ENCODE results near the gene WFDC13. TPM values are rescaled to one million over a fixed set of nuclear protein-coding genes. Genes with fewer than 3 reads are reported as not detected.
"Not testable (repeated sequence)": the region's sequence is repeated elsewhere in the genome, so short reads cannot be mapped to it uniquely, and the experiment has no call there.

The WFDC13 gene
- total RNA-seq = not detected in 2 replicates

- intact Hi-C loops (cut with micrococcal nuclease) = no loop called here
- POLR2A ChIA-PET = no interaction called here
- CTCF ChIA-PET = no interaction called here
- peaks cover 9% of the 10 kb centered on the region for H3K4me1 Mint-ChIP-seq
- no peak within 1 kb of the TSS for H3K4me3 Mint-ChIP-seq
- ATAC-seq (ENCODE audit: low read depth) (no peak), DNase-seq (no peak)
- peaks cover 9% of the 10 kb centered on the region for H3K27me3 Mint-ChIP-seq
- TF ChIP-seq CTCF (IDR thresholded peaks at IDR 0.05) = no peak
- no peaks in the 10 kb centered on the region for H3K9me3 Mint-ChIP-seq
- H3K27ac Mint-ChIP-seq = no peak within 1 kb of the TSS
- no peaks in the 10 kb centered on the region for H3K36me3 Mint-ChIP-seq (ENCODE audit: low read depth)
Observed at GRCh38 chr20:45701873-45702272, at the start of gene WFDC13. TSS of gene WFDC13 (plus strand) at chr20:45702038. CDS start at chr20:45702124, 86 bp downstream.

DNA sequence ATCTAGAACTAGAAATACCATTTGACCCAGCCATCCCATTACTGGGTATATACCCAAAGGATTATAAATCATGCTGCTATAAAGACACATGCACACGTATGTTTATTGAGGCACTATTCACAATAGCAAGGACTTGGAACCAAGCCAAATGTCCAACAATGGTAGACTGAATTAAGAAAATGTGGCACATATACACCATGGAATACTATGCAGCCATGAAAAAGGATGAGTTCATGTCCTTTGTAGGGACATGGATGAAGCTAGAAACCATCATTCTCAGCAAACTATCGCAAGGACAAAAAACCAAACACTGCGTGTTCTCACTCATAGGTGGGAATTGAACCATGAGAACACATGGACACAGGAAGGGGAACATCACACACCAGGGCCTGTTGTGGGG is 44.8 kb upstream of the WFDC13 start:
- CTCF ChIA-PET = not testable (repeated sequence)

GRCh38 chr20:45670139-45670538 is 31.7 kb upstream of the WFDC13 start, which contains the start of gene WFDC11:
TSS of gene WFDC11 (minus strand) at chr20:45670239. CDS start at chr20:45650600, 19,639 bp downstream.
- POLR2A ChIA-PET = no interaction called here
- Mint-ChIP-seq H3K27me3 (peaks cover 23% of the 10 kb centered on the region), H3K4me1 (no peaks in the 10 kb centered on the region), H3K9me3 (peaks cover 2% of the 10 kb centered on the region), H3K4me3 (no peak within 1 kb of the TSS), H3K36me3 (ENCODE audit: low read depth) (no peaks in the 10 kb centered on the region), H3K27ac (no peak within 1 kb of the TSS)
- DNase-seq (no peak), ATAC-seq (ENCODE audit: low read depth) (no peak)
- TF ChIP-seq CTCF (IDR thresholded peaks at IDR 0.05) = no peak
- intact Hi-C loops (cut with micrococcal nuclease) = no loop called here
- CTCF ChIA-PET = no interaction called here

More for the DNA sequence above, 44.8 kb upstream of the WFDC13 start:
- H3K4me3 Mint-ChIP-seq; DNase-seq; POLR2A ChIA-PET; ATAC-seq (ENCODE audit: low read depth); H3K4me1 Mint-ChIP-seq; H3K9me3 Mint-ChIP-seq; intact Hi-C loops (cut with micrococcal nuclease); H3K36me3 Mint-ChIP-seq (ENCODE audit: low read depth); H3K27ac Mint-ChIP-seq: not testable (repeated sequence)
- H3K27me3 Mint-ChIP-seq = peaks cover 13% of the 10 kb centered on the region

DNA sequence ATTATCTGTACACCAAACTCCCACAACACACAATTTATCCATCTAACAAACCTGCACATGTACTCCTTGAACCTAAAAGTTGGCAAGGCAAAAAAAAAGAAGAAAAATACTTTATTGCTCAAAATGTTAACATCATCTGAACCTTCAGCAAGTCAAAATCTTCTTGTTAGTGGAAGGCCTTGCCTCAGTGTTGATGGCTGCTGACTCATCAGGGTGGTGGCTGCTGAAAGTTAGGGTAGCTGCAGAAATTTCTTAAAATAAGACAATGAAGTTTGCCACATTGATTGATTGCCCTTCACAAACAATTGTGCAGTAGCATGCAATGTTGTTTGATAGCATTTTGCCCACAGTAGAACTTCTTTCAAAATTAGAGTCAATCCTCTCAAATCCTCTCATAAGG is 29.1 kb upstream of the WFDC13 start:
- TF ChIP-seq CTCF (IDR thresholded peaks at IDR 0.05) = no peak
- ATAC-seq (ENCODE audit: low read depth) = no peak
- Mint-ChIP-seq H3K27me3 (peaks cover 21% of the 10 kb centered on the region), H3K27ac (no peak overlapping the region), H3K36me3 (ENCODE audit: low read depth) (peaks cover 2% of the 10 kb centered on the region), H3K4me1 (no peaks in the 10 kb centered on the region), H3K4me3 (no peak overlapping the region), H3K9me3 (peaks cover 17% of the 10 kb centered on the region)
- POLR2A ChIA-PET = no interaction called here
- CTCF ChIA-PET = no interaction called here
- no peak for DNase-seq
- intact Hi-C loops (cut with micrococcal nuclease) = no loop called here

DNA sequence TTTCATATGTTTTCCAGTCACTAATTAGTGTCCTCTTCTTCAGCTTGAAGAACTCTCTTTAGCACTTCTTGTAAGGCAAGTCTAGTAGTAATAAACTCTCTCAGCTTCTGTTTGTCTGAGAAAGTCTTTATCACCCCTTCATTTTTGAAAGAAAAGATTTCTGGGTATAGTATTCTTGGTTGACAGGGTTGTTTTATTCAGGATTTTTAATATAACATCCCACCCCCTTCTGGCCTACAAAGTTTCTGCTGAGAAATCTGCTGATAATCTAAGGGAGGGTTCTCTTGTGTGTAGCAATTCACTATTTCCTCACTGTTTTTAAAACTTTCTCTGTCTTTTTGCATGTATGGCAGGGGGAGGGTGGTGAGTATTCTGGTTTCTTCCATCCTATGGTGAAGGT is 22.2 kb upstream of the WFDC13 start:
- CTCF ChIA-PET = no interaction called here
- Mint-ChIP-seq H3K4me1 (no peaks in the 10 kb centered on the region), H3K9me3 (peaks cover 31% of the 10 kb centered on the region), H3K36me3 (ENCODE audit: low read depth) (peaks cover 8% of the 10 kb centered on the region), H3K4me3 (no peak overlapping the region), H3K27ac (no peak overlapping the region), H3K27me3 (peaks cover 21% of the 10 kb centered on the region)
- intact Hi-C loops (cut with micrococcal nuclease) = no loop called here
- no peak for DNase-seq
- TF ChIP-seq CTCF (IDR thresholded peaks at IDR 0.05) = no peak
- POLR2A ChIA-PET = no interaction called here
- no peak for ATAC-seq (ENCODE audit: low read depth)

DNA sequence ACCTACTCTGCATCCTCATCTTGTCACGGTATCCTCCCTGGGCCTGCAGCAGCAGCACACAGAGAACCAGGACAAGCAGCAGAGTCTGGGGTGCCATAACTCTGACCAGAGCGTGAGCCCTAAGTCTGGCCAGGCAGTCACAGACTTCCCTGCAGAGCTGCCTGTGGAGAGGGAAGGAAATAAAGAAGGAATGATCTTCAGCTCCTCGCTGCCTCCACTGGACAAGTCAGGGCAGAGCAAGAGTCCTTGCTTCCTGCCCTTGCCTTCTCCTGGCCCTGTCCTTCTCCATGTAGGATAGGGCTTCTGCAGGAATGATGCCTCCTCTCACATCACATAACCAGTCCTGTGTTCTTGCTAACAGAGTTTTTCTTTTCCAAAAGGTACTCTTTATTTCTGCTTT is 15.9 kb upstream of the WFDC13 start:
- ATAC-seq (ENCODE audit: low read depth) = no peak
- POLR2A ChIA-PET = no interaction called here
- CTCF ChIA-PET = no interaction called here
- Mint-ChIP-seq H3K9me3 (no peaks in the 10 kb centered on the region), H3K27ac (no peak overlapping the region), H3K4me3 (no peak overlapping the region), H3K27me3 (peaks cover 13% of the 10 kb centered on the region), H3K4me1 (no peaks in the 10 kb centered on the region), H3K36me3 (ENCODE audit: low read depth) (no peaks in the 10 kb centered on the region)
- DNase-seq = no peak
- intact Hi-C loops (cut with micrococcal nuclease) = no loop called here
- no peak for TF ChIP-seq CTCF (IDR thresholded peaks at IDR 0.05)

DNA sequence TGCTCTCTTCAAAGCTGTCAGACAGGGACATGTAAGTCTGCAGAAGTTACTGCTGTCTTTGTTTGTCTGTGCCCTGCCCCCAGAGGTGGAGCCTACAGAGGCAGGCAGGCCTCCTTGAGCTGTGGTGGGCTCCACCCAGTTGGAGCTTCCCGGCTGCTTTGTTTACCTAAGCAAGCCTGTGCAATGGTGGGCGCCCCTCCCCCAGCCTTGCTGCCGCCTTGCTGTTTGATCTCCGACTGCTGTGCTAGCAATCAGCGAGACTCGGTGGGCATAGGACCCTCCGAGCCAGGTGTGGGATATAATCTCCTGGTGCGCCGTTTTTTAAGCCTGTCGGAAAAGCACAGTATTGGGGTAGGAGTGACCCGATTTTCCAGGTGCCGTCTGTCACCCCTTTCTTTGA is 8.5 kb upstream of the WFDC13 start:
- H3K9me3 Mint-ChIP-seq; ATAC-seq (ENCODE audit: low read depth); H3K4me1 Mint-ChIP-seq; intact Hi-C loops (cut with micrococcal nuclease); H3K4me3 Mint-ChIP-seq; CTCF ChIA-PET; H3K36me3 Mint-ChIP-seq (ENCODE audit: low read depth); DNase-seq; POLR2A ChIA-PET; H3K27ac Mint-ChIP-seq: not testable (repeated sequence)
- H3K27me3 Mint-ChIP-seq = peaks cover 24% of the 10 kb centered on the region
